ENCODE data around the gene IQCN.

Gene IQCN

GRCh38 chr19:18261474-18261873 lies 12.8 kb downstream of the IQCN start:
- Histone ChIP-seq H3K79me2 (ENCODE audit: control insufficient read depth, low read length) (no peaks in the 10 kb centered on the region), H3K9me2 (replicated peaks; ENCODE audit: control insufficient read depth, low read length) (no peaks in the 10 kb centered on the region), H3K4me2 (ENCODE audit: low read length) (no peak overlapping the region), H3K9me3 (ENCODE audit: control insufficient read depth, insufficient read depth, low read length) (no peaks in the 10 kb centered on the region), H3K27me3 (ENCODE audit: control insufficient read depth, low read length) (no peaks in the 10 kb centered on the region), H3K4me1 (ENCODE audit: control insufficient read depth, low read length) (peaks cover 8% of the 10 kb centered on the region), H3K36me3 (ENCODE audit: control insufficient read depth, low read length) (peaks cover 8% of the 10 kb centered on the region; the same call in 1 of the 2 replicates), H3F3A (ENCODE audit: control insufficient read depth, insufficient read depth) (no peaks in the 10 kb centered on the region), H3K27ac (ENCODE audit: low read depth, low read length) (no peak overlapping the region), H3K4me3 (ENCODE audit: low read length) (no peak overlapping the region), H4K20me1 (ENCODE audit: control insufficient read depth, insufficient read depth, low read depth, low read length) (no peaks in the 10 kb centered on the region)
- TF ChIP-seq EZH2phosphoT487 (IDR thresholded peaks at IDR 0.05; ENCODE audit: borderline replicate concordance, low read length): no peak
- no peak for TF ChIP-seq CTCF (IDR thresholded peaks at IDR 0.05; ENCODE audit: low read depth, low read length, poor library complexity, severe bottlenecking)

DNA sequence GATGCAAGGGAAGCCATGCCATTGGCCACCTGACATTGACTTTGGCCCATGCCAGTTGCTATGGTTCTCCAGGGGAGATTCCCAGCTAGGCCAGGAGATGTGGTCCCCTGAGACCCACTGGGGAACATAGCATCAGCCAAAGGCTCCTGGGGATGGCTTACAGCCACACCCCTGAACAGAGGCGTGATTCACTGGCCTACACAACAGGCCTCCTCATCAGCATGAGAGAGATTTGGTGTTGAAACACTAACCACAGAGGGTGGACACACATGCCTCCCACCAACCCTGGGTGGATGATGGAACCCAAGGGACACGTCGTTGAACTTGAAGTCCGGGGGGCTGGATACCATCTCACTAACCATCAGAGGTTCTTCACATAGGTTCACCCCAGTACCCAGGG lies 14.4 kb downstream of the IQCN start:
- Histone ChIP-seq H3F3A (ENCODE audit: control insufficient read depth, insufficient read depth) (0 out of 2 replicates have a peak, but pooled peaks cover 4% of the 10 kb centered on the region), H3K4me3 (ENCODE audit: low read length) (no peak overlapping the region), H3K9me3 (ENCODE audit: control insufficient read depth, insufficient read depth, low read length) (peaks cover 5% of the 10 kb centered on the region; the same call in 1 of the 2 replicates), H3K27ac (ENCODE audit: low read depth, low read length) (no peak overlapping the region), H4K20me1 (ENCODE audit: control insufficient read depth, insufficient read depth, low read depth, low read length) (no peaks in the 10 kb centered on the region), H3K9me2 (replicated peaks; ENCODE audit: control insufficient read depth, low read length) (no peaks in the 10 kb centered on the region), H3K27me3 (ENCODE audit: control insufficient read depth, low read length) (no peaks in the 10 kb centered on the region), H3K36me3 (ENCODE audit: control insufficient read depth, low read length) (no peaks in the 10 kb centered on the region), H3K4me1 (ENCODE audit: control insufficient read depth, low read length) (peaks cover 7% of the 10 kb centered on the region), H3K4me2 (ENCODE audit: low read length) (no peak overlapping the region), H3K79me2 (ENCODE audit: control insufficient read depth, low read length) (no peaks in the 10 kb centered on the region)
- TF ChIP-seq CTCF (IDR thresholded peaks at IDR 0.05; ENCODE audit: low read depth, low read length, poor library complexity, severe bottlenecking): no peak
- TF ChIP-seq EZH2phosphoT487 (IDR thresholded peaks at IDR 0.05; ENCODE audit: borderline replicate concordance, low read length): no peak

DNA sequence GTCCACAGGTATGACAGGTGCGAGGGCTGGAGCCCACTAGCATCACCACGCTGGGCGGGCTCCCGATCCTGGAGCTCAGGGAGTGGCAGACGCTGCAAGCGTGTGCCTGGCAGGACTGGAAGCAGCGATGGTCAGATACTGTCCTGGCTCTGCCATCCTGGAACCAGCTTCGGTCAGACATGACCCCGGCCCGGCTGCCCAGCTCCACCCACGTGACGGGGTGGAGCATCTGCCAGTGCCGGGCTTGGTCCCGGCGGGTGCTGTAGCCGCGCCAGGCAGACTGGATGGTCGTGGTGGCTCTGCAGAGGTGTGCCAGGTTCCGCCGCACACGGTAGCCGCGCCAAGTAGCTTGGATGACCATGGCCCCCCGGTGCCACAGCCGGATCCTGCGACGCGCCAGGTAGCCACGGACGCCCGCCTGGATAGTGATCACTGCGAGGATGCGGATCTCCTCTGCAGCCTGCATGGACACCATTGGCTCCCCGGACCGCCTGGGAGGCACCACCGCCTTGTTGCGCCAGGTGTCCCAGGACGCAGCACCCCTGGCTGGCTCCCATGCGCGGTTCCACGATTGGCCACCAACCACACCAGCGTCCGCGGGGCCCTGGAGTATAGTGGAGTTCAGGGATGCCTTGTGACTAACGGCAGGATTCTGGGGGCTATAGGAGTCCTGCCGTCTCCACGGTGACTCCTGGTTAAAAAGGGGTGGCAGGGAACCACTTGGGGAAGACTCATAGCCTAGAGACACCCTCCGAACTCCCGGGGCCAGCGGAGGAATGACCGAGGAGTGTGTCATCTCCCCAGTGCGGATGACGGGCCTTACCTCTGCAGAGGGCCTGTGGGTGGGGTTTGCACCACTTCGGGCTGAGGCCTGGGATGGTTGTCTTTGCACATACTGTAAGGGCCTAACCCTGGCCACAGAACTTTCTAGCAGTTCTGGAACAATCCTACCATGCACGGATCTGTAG lies 16.5 kb downstream of the IQCN start:
- no peaks in the 10 kb centered on the region for H3K9me2 ChIP-seq (replicated peaks; ENCODE audit: control insufficient read depth, low read length)
- H3K79me2 ChIP-seq (ENCODE audit: control insufficient read depth, low read length): no peaks in the 10 kb centered on the region
- H3K4me1 ChIP-seq (ENCODE audit: control insufficient read depth, low read length): peaks cover 22% of the 10 kb centered on the region
- H3F3A ChIP-seq (ENCODE audit: control insufficient read depth, insufficient read depth): 0 out of 2 replicates have a peak, but pooled peaks cover 4% of the 10 kb centered on the region
- no peak overlapping the region for H3K4me3 ChIP-seq (ENCODE audit: low read length)
- no peak overlapping the region for H3K4me2 ChIP-seq (ENCODE audit: low read length)
- H3K27me3 ChIP-seq (ENCODE audit: control insufficient read depth, low read length): peaks cover 15% of the 10 kb centered on the region
- no peaks in the 10 kb centered on the region for H3K36me3 ChIP-seq (ENCODE audit: control insufficient read depth, low read length)
- TF ChIP-seq EZH2phosphoT487 (IDR thresholded peaks at IDR 0.05; ENCODE audit: borderline replicate concordance, low read length): no peak
- TF ChIP-seq CTCF (IDR thresholded peaks at IDR 0.05; ENCODE audit: low read depth, low read length, poor library complexity, severe bottlenecking): no peak
- no peak overlapping the region for H3K27ac ChIP-seq (ENCODE audit: low read depth, low read length)
- H3K9me3 ChIP-seq (ENCODE audit: control insufficient read depth, insufficient read depth, low read length): peaks cover 5% of the 10 kb centered on the region; the same call in 1 of the 2 replicates
- H4K20me1 ChIP-seq (ENCODE audit: control insufficient read depth, insufficient read depth, low read depth, low read length): no peaks in the 10 kb centered on the region
